NCI-H510A (cell line): Measurements from ENCODE around the gene SDHA.
A peak's percentile ranks its signal among the peaks of the same experiment; 100 is the strongest.

Experiments used
- DNase-seq: peaks from one replicate; lab custom pipeline; 2025; lab: John Stamatoyannopoulos, UW

SDHA gene

DNA sequence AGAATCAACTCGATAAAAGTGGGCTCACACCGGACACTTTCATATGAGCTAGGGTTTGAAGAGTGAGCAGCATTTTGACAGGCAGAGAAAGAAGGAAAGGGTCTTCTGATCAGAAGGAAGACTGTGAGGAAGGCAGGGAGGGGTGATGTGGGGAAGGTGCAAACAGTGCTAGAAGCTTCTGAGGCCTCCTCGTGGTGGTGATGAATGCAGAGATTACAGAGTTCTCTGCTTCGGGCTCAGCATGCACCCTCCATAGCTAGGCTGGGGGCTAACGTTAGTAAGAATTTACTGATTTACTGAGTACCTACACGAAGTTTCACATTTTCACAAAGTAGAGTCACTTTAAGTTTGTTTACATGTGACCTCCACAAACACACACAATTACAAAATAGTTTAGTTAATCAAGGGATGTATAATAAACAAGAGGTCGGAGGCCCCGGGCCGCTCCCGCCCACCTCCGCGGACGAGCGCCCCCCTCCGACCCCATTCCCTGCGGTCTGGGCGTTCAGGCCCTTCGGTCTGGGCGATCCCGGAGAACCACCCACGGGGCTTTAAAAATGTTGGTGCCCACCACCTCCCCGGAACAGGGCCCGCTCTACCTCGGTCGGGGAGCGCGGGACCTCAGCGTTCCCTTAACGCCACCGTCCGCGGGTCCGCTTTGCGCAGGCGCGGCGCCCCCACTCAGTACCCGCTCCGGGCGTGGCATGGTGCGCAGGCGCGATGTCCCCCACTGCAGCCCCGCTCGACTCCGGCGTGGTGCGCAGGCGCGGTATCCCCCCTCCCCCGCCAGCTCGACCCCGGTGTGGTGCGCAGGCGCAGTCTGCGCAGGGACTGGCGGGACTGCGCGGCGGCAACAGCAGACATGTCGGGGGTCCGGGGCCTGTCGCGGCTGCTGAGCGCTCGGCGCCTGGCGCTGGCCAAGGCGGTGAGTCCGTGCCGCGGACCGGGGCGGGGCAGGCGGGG lies at the start of gene SDHA, which contains the start of gene CCDC127:
TSS of gene SDHA (plus strand) at position 827 of the 963 bp plus-strand sequence. CDS start at position 863, 36 bp downstream.
TSS of gene CCDC127 (minus strand) at position 660 of the 963 bp plus-strand sequence. CDS start 1,304 bp downstream, outside the sequence.
- DNase-seq, result peak; percentile 97

DNA sequence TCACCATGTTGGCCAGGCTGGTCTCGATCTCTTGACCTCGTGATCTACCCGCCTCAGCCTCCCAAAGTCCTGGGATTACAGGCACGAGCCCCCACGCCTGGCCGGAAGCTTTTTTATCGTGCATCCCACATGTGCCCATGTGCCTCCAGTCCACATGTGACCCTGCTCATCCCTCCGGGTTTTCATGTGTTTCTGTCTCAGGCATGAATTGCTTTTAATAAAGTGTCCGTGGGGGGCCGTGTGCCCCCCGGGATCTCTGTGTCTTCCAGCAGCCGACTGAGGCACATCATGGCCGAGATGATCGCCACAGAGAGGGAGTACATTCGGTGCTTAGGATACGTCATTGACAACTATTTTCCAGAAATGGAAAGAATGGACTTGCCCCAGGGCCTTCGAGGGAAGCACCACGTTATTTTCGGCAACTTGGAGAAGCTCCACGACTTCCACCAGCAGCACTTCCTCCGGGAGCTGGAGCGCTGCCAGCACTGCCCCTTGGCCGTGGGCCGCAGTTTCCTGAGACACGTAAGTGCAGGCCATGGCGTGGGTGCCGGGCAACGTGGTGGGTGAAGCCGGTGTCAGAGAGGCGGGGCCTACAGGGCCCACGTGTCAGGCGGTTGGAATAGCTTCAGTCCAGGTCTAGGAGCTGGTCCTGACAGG lies 48.9 kb upstream of the SDHA start:
- no peak for DNase-seq

DNA sequence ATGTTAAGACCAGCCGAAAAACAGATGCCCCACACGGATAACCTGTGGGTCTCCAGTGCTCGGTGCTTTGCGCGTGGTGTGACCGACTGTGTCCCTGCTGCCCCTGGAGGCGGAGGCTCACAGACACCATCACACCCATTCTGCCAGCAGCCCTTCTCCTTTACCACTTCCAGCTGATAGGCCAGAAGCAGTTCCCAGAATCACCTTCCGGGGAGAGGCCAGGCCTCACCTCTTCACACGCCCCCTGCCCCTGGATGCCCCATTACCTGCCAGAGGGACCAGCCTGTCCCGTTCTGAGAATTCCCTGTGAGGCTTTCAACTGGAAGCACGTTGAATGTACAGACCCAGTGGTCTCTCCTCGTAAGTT lies 48.4 kb upstream of the SDHA start:
- no peak for DNase-seq

DNA sequence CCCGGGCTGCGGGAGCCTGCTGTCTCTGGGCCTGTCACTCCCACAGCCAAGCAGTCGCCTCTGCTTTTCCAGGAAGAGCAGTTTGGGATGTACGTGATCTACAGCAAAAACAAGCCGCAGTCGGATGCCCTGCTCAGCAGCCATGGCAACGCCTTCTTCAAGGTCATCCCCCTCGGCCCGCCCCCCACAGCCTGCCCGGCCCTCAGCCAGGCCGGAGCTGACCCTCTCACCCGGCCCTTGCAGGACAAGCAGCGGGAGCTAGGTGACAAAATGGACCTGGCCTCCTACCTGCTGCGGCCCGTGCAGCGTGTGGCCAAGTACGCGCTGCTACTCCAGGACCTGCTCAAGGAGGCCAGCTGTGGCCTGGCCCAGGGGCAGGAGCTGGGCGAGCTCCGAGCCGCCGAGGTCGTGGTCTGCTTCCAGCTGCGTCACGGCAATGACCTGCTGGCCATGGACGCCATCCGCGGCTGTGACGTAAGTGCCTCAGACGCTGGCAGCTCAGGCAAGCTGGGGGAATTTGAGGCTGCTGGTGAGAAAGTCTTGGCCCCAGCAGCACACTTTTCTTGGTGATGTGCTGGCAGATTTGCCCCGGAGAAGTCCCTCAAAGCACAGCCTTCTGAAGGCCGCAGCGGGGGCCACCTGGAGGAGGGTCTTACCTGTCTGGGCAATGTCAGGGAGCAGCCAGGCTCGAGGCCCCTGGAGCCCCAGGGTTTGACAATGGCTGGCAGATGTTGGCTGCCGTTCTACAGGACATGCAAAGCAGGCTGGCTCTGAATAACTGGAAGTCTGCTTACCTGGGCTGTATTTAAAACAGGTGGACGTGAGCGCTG lies 46.9 kb upstream of the SDHA start:
- no peak for DNase-seq

DNA sequence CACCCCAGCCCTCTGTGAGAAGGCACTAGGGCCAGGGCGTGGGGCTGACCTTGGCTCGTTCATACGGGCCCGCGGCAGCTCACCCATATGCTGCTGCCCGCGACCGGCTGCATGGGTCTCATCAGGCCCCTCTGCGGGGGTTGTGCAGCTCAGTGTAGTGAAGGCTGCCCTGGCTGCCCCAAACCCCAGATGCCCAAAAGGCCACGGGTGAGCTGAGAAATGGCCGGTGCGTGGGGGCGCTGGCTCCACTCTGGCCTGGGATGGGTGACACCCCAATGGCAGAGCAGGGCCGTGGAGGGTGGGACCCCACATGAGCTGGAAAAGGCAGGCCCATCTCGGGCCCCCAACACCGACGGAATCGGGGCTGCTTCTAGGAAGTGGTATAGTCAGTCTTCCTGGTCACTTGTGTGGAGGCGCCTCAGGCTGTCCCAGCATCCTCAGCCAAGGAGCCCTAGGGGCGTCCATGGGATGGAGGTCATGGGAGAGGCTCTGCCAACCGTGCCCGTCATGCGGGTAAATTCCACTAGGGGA lies 46.3 kb upstream of the SDHA start:
- DNase-seq, result no peak

DNA sequence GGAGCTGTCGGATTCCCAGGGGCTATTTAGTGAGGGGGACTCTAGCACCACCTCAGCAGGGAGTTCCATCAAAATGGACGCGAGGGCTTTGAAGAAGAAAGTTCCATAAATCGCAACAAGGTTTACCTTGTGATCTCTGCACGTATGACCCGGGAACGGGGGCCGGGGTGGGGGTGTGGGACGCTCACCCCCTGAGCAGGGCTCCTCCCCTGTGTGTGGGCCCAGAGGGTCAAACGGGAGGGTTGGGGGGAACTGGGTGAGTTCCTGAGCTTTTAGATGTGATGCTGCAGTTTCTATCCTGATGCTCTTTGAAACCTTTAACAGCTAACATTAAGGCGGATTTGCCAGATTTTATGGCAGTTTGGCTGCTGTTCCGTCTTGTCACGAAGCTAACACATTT lies 45.7 kb upstream of the SDHA start:
- DNase-seq, result no peak

DNA sequence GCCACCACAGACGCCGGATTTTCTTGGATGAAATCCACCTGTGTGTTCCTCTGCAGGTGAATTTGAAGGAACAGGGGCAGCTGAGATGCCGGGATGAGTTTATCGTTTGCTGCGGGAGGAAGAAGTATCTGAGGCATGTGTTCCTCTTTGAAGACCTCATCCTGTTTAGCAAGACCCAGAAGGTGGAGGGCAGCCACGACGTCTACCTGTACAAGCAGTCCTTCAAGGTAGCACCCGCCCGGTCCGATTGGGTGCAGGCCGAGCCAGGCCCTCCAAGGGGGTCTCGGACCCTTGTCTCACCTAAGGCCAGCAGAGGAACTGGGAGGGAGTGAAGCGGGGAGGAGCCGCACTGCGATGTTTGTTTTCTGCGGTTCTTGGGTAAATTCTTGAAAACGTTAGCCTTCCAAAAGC lies 45.3 kb upstream of the SDHA start:
- no peak for DNase-seq

DNA sequence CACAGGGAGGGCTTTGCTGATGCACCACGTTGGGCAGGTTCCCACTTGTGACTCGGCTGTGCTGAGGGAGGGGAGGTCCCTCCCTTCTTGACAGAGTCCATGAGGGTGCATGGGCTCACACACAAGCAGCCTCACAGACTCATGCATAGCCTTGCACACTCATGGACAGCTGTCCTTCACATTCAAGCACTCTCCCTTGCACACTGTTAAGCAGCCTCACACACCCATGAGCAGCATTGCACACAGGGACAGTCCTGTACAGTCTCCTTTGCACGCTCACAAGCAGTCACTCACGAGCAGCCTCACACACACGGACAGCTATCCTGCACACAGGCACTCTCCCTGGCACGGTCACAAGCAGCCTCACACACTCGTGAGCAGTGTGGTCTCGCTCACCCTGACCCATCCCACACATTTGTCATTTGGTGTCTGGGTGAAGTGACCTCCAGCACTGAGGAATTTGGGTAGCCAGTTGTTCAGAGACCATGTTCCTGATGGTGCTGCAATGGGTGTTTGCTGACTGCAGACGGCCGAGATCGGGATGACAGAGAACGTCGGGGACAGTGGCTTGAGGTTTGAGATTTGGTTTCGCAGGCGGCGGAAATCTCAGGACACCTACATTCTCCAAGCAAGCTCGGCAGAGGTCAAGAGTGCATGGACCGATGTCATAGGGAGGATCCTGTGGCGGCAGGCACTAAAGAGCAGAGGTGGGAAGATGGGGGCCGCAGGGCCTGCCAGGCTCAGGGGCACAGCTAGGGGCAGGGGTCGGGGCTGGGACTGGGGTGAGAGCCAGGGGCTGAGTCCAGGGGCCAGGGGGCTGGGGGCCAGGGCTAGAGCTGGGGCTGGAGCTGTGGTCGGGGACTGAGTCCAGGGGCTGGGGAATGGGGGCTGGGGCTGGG lies 44.5 kb upstream of the SDHA start:
- DNase-seq, result no peak

DNA sequence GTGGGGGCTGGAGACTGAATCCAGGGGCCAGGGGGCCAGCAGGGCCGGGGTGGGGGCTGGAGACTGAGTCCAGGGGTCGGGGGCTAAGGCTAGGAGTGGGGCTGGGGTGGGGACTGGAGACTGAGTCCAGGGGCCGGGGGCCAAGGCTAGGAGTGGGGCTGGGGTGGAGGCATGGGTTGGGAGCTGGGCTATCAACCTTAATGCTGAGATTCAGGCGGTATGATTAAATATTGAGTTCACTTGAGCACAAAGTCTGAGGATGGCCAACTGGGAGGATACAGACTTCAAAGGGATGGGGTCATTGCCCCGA lies 43.9 kb upstream of the SDHA start:
- no peak for DNase-seq

DNA sequence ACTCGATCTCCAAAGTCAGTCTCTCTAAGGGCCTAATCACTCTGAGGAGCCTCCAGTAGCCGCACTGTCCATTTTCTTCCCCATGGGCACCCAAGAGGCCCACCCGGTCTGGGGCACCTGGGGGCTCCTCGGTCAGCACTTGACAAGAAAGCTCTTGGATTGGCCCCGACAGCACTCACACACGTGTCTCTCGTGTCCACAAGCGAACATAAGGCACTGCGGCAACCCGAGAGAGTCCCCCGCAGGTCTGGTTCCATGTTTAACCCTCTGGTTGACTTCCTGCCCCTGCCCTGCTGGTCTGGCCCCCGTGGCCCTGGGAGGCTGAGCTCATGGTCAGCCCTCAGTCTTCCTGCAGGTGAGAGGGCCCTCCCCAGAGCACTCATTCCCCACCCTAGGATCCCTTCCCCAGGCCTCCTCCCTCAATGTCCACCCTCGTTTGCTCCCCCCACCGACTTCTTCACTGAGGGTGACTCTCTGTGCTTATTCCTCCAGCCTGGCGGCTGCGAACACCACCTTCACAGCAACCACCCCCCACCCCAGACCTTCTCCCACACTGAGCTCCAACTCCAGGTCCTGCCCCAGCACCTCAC lies 43.1 kb upstream of the SDHA start:
- no peak for DNase-seq

DNA sequence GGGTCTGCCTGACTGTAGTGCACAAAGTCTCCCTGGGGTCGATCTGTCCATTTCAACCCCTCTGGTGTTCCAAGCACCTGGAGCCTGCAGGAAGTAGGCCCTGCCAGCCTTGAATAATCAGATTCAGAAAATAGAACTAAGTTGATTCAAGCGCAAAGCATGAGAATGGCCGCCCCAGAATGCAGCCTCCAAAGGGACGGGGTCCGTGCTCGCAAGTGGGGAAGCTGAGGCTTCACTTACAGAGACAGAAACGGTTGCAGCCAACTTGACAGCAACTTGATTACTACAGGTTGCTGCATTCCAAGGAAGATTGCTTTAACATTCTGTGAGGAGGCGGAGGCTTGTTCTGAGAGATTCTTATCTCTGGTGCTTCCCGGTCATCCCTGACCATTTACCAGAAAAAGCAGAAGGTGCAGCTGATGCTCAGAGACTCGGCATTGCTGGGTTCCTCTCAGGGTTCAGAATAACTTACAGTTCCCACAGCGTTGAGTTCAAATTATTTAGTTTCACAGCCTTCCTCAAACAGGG lies 41.8 kb upstream of the SDHA start:
- DNase-seq, result no peak

DNA sequence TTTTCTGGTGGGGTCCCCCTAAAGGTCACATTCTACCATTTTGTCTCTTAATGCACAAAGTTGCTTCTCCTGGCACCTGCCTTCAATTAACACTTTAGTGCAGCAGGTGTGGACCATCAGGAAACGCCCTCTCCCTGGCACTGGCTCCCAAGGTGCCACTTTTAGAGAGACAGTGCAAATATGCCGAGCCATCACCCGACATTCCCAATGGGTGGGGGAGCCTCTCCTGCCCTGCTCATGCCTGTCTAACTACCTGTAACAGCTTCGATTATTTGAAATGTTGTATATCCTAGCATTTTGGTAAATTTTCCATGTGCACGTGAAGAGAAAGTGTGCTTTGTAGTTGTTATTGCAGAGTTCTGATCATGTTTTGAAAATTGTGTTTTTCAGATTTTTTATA lies 40.0 kb upstream of the SDHA start:
- DNase-seq, result no peak

DNA sequence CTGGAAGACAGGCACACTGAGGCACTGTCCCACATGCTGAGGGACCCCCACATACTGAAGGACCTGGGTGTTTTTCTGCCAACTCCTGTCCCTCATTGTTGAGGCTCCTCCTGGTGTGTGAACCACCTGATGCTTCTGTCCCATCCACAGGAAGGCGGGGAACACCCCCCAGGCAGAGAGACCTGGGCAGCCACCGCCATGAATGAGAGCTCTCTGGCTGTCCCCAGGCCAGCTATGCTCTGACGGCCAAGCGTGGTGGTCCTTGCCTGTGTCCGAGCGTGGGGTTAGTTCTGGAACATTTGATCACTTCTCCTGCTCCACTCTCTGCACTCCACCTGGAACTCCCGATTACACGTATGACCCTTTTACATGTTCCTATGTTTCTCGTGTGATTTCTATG lies 38.7 kb upstream of the SDHA start:
- no peak for DNase-seq

DNA sequence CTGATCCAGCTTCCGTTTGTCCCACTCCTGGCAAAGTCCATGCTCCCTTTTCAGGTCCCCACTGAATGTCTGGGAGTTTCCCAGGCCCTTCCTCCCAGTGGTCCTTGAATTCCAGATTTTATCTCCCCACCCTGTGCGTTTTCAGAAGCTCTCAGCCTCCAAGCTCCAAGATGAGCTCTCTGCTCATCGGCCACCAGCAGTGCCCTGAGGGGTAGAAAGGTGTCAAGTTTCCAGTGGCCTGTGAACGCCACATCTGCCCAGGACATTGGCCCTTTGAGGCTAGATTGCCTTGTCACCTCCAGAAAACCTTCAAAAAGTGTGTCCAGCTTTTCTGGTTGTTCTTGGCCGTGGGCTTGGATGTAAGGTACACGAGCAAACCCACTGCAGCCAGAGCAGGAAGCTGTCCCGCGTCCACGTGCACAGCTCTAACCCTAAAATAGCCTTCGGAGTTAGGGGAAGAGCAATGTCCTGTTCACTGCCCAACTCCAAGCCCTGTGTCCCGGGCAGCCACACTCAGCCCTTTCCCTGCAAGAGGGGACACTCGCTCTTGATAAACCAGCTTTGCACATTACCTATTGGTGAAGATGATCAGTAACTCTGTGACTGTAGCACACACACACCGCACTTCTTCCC lies 37.7 kb upstream of the SDHA start:
- DNase-seq, result no peak

DNA sequence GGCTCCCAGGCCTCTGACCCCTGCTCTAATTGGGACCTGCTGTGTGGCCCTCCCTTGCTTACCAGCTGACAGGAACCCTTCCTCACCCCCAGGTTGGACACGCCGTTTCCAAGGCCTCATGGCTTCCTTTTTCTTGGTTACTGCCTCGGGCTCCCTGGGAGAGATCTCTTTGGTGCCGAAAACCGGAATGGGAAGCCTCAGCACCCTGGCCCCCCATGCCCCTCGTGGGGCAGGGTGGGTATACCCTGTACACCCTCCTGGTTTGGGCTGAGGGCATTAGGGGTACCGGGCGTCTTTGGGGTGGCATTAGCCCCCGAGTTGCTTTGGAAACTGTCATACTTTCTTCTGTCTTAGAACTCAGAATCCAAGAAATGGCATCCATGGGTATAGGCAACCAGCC lies 37.0 kb upstream of the SDHA start:
- no peak for DNase-seq

DNA sequence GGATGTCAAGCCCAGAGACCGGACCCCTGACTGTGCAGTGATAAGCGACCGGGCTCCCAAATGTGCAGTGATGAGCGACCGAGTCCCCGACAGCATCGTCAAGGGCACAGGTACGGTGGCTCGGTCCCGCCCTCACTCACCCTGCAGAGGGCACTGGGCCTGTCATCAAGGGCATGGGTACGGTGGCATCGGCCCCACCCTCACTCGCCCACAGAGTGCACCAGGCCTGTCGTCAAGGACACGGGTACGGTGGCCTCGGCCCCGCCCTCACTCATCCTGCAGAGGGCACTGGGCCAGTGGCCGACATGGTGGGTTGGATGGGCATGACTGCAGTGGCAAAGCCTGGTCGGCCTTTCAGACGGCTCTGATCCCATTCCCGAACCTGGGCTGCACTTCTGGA lies 36.6 kb upstream of the SDHA start:
- DNase-seq, result no peak

DNA sequence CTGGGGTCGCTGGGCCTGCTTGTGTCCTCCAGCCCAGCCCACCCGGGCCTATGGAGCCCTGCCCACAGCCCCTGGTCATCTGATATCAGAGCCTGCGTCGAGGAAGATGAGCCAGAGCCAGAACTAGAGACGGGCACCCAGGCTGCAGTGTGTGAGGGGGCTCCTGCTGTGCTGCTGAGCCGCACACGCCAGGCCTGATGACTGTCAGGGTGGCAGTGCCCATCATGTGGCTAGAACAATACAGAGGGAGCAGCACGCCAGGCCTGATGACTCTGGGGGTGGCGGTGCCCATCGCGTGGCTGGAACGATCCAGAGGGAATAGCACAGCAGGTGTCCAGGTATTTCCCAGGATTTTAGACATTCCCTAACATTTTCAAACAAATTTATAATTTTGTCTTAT lies 36.0 kb upstream of the SDHA start:
- DNase-seq, result no peak

DNA sequence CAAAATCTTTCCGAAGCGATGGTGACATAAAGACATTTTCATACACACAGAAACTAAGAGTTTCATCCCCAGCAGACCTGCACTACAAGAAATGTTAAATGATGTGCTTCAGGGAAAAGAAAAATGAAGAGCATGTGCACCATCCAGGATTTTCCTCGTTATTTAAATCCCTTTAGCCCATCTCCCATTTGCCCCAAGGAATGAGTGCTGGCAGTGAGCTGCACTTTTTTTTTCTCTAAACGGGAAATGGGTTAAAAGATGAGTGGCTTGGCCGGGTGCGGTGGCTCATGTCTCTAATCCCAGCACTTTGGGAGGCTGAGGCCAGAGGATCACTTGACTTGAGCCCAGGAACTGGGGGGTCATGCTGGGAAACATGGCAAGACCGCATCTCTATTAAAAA lies 33.6 kb upstream of the SDHA start:
- no peak for DNase-seq

DNA sequence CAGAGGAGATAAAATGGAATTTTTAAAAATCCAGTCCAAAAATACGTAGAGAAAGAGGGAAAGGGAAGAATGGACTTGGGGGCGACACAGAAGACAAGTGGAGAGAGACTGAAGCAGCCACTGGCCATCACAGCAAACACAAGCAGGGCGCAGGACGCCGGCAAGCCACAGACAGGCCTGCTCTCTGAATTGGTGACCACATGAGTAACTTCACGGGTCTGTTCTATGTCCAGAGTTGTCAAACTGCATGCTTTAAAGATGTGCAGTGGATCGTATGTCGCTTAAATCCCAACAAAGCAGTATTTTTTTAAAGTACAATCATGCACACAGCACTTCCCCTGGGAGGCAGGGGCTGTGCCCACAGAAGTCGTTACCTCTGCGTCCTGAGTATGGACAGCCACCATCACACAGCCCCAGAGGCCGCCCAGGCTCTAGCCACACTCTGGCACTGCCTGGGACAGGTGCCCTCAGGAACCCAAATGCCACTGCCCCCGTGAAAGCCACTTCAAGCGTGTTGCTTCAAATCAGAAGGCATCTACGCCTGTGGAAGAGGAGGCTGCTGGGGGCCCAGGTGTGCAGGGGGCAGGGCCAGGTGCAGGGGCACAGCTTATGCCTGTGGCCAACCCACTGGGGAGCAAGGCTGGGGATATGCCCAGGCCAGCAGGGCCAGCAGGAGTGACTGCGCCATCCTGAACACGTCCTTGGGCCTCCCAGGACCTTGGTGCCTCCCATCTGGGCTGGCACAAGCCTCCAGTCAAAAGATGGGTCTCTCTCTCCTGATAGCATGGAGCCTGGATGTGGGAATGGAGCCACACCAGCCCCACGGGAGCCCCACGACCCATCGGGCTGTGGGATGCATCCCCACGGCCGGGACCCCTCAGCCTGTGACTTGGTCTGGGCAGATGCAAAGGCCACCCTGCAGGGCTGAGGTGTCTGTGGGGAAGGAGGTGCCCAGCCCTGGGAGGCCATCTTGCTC lies 32.7 kb upstream of the SDHA start:
- no peak for DNase-seq
